ENCODE results near the gene HSD17B8.

Gene HSD17B8

GRCh38 chr6:33174784-33175183 lies 29.7 kb upstream of the HSD17B8 start:
- H3K79me2 ChIP-seq (ENCODE audit: insufficient read depth, low read length) = no peaks in the 10 kb centered on the region
- no peaks in the 10 kb centered on the region for H3K36me3 ChIP-seq (ENCODE audit: insufficient read depth, low read length)
- H3K4me1 ChIP-seq (ENCODE audit: insufficient read depth, low read length, severe bottlenecking) = no peaks in the 10 kb centered on the region
- H3K9ac ChIP-seq (ENCODE audit: low read length) = no peak overlapping the region
- no peak overlapping the region for H3K4me2 ChIP-seq (ENCODE audit: low read length)
- H3K27ac ChIP-seq (ENCODE audit: low read depth, low read length, poor library complexity, severe bottlenecking) = no peak overlapping the region
- no peak overlapping the region for H2AFZ ChIP-seq (ENCODE audit: low read length)
- H4K20me1 ChIP-seq (ENCODE audit: insufficient read depth, low read length) = no peaks in the 10 kb centered on the region
- 0 out of 2 replicates have a peak, but pooled peaks cover 7% of the 10 kb centered on the region for H3K27me3 ChIP-seq (ENCODE audit: insufficient read depth, low read length)
- no peaks in the 10 kb centered on the region for H3F3A ChIP-seq (ENCODE audit: insufficient read depth, low read length)
- no peak overlapping the region for H3K4me3 ChIP-seq (ENCODE audit: low read depth, low read length, poor library complexity, severe bottlenecking)
- no peak for TF ChIP-seq EZH2 (IDR thresholded peaks at IDR 0.05; ENCODE audit: borderline replicate concordance, low read length)
- TF ChIP-seq CTCF (IDR thresholded peaks at IDR 0.05; ENCODE audit: low read length) = no peak
- no peaks in the 10 kb centered on the region for H3K9me2 ChIP-seq (ENCODE audit: low read depth, low read length)
- no peaks in the 10 kb centered on the region for H3K9me3 ChIP-seq (ENCODE audit: low read length)

- Histone ChIP-seq H3F3A (ENCODE audit: insufficient read depth, low read length) (no peaks in the 10 kb centered on the region), H3K9ac (ENCODE audit: low read length) (no peak overlapping the region), H2AFZ (ENCODE audit: low read length) (no peak overlapping the region), H3K4me2 (ENCODE audit: low read length) (no peak overlapping the region), H3K27ac (ENCODE audit: low read depth, low read length, poor library complexity, severe bottlenecking) (no peak overlapping the region), H3K27me3 (ENCODE audit: insufficient read depth, low read length) (0 out of 2 replicates have a peak, but pooled peaks cover 7% of the 10 kb centered on the region), H3K79me2 (ENCODE audit: insufficient read depth, low read length) (no peaks in the 10 kb centered on the region), H3K9me2 (ENCODE audit: low read depth, low read length) (no peaks in the 10 kb centered on the region), H4K20me1 (ENCODE audit: insufficient read depth, low read length) (no peaks in the 10 kb centered on the region), H3K4me1 (ENCODE audit: insufficient read depth, low read length, severe bottlenecking) (no peaks in the 10 kb centered on the region), H3K4me3 (ENCODE audit: low read depth, low read length, poor library complexity, severe bottlenecking) (no peak overlapping the region), H3K36me3 (ENCODE audit: insufficient read depth, low read length) (no peaks in the 10 kb centered on the region), H3K9me3 (ENCODE audit: low read length) (no peaks in the 10 kb centered on the region)
- TF ChIP-seq EZH2 (IDR thresholded peaks at IDR 0.05; ENCODE audit: borderline replicate concordance, low read length) (no peak), CTCF (IDR thresholded peaks at IDR 0.05; ENCODE audit: low read length) (no peak)
These were observed 28.9 kb upstream of the HSD17B8 start for GRCh38 chr6:33175436-33176069.

GRCh38 chr6:33176906-33177305 lies 27.5 kb upstream of the HSD17B8 start:
- H3K27me3 ChIP-seq (ENCODE audit: insufficient read depth, low read length) = 0 out of 2 replicates have a peak, but pooled peaks cover 7% of the 10 kb centered on the region
- no peak overlapping the region for H3K4me2 ChIP-seq (ENCODE audit: low read length)
- H4K20me1 ChIP-seq (ENCODE audit: insufficient read depth, low read length) = no peaks in the 10 kb centered on the region
- no peaks in the 10 kb centered on the region for H3K4me1 ChIP-seq (ENCODE audit: insufficient read depth, low read length, severe bottlenecking)
- no peaks in the 10 kb centered on the region for H3F3A ChIP-seq (ENCODE audit: insufficient read depth, low read length)
- TF ChIP-seq CTCF (IDR thresholded peaks at IDR 0.05; ENCODE audit: low read length) (no peak), EZH2 (IDR thresholded peaks at IDR 0.05; ENCODE audit: borderline replicate concordance, low read length) (no peak)
- H3K4me3 ChIP-seq (ENCODE audit: low read depth, low read length, poor library complexity, severe bottlenecking) = no peak overlapping the region
- no peaks in the 10 kb centered on the region for H3K9me2 ChIP-seq (ENCODE audit: low read depth, low read length)
- no peak overlapping the region for H2AFZ ChIP-seq (ENCODE audit: low read length)
- H3K36me3 ChIP-seq (ENCODE audit: insufficient read depth, low read length) = no peaks in the 10 kb centered on the region
- H3K9ac ChIP-seq (ENCODE audit: low read length) = no peak overlapping the region
- no peaks in the 10 kb centered on the region for H3K9me3 ChIP-seq (ENCODE audit: low read length)
- no peak overlapping the region for H3K27ac ChIP-seq (ENCODE audit: low read depth, low read length, poor library complexity, severe bottlenecking)
- no peaks in the 10 kb centered on the region for H3K79me2 ChIP-seq (ENCODE audit: insufficient read depth, low read length)

Measured in OCI-LY1 (cell line).